CD4-positive, alpha-beta T cell (primary cell): Measurements from ENCODE around the gene TAC4. TPM values are rescaled to one million over a fixed set of nuclear protein-coding genes. Genes with fewer than 3 reads are reported as not detected.

Experiments used
- ATAC-seq: fragments of 200-7000 bp; cut with Tn5 transposase; one replicate; pipeline ENCODE4 v1.10.0; 2022; ENCODE audit warnings: mild to moderate bottlenecking; ENCODE audit not compliant: poor library complexity
- CTCF ChIA-PET: fragments of 350-600 bp; sonication (Branson Sonifier 250); formaldehyde crosslinking; loops from one replicate; lab custom pipeline; 2021; ENCODE audit warnings: antibody characterized with exemption, inconsistent platforms; lab: Charles Lee
- POLR2A ChIA-PET: fragments of 350-600 bp; sonication (Branson Sonifier 250); formaldehyde crosslinking; loops from one replicate; lab custom pipeline; 2021; ENCODE audit warnings: antibody characterized with exemption, inconsistent platforms; lab: Charles Lee
- DNase-seq, 14 experiments: peaks; one replicate each; pipeline ENCODE4 v3.0.0-alpha.2; 2013 to 2020; ENCODE audit warnings: mixed read lengths in 2 of 14
- H3K27ac ChIP-seq, 2 donors: one replicate each; pipeline versions ENCODE4 v1.5.1 to v1.7.0; 2013; ENCODE audit warnings: low read length in 2 of 2, low read depth in 1 of 2, mild to moderate bottlenecking in 1 of 2
- H3K27me3 ChIP-seq, 2 experiments: 1 replicate in 1 of 2; 2 replicates in 1 of 2; pipeline versions ENCODE4 v1.6.1 to v1.7.0; 2013; ENCODE audit warnings: low read length in 2 of 2, control low read depth in 1 of 2, mild to moderate bottlenecking in 1 of 2, moderate library complexity in 1 of 2; ENCODE audit not compliant: insufficient read depth in 2 of 2, control insufficient read depth in 1 of 2
- H3K36me3 ChIP-seq: one replicate; pipeline ENCODE4 v1.6.1; 2013; ENCODE audit warnings: low read length, control low read depth; ENCODE audit not compliant: insufficient read depth
- H3K4me1 ChIP-seq: one replicate; pipeline ENCODE4 v1.6.1; 2013; ENCODE audit warnings: low read length, control low read depth; ENCODE audit not compliant: insufficient read depth
- H3K4me3 ChIP-seq: one replicate; pipeline ENCODE4 v1.5.1; 2013; ENCODE audit warnings: mild to moderate bottlenecking, low read length, moderate library complexity
- H3K9me3 ChIP-seq, 2 experiments: 1 replicate in 1 of 2; 2 replicates in 1 of 2; pipeline versions ENCODE4 v1.6.1 to v1.7.0; 2013; ENCODE audit warnings: low read length in 2 of 2, mild to moderate bottlenecking in 2 of 2, control low read depth in 1 of 2, moderate library complexity in 1 of 2; ENCODE audit not compliant: control insufficient read depth in 1 of 2, insufficient read depth in 1 of 2
- H3K27ac Mint-ChIP-seq: one replicate; pipeline ENCODE4 v1.8.0; 2020; ENCODE audit warnings: mixed read lengths
- H3K27me3 Mint-ChIP-seq: one replicate; pipeline ENCODE4 v1.8.0; 2021; ENCODE audit warnings: mixed read lengths
- H3K36me3 Mint-ChIP-seq: one replicate; pipeline ENCODE4 v1.8.0; 2021; ENCODE audit warnings: low read depth, mixed read lengths
- H3K4me1 Mint-ChIP-seq: one replicate; pipeline ENCODE4 v1.8.0; 2021; ENCODE audit warnings: low read depth, mixed read lengths
- H3K4me3 Mint-ChIP-seq: one replicate; pipeline ENCODE4 v1.8.0; 2020; ENCODE audit warnings: mild to moderate bottlenecking, mixed read lengths
- H3K9me3 Mint-ChIP-seq: one replicate; pipeline ENCODE4 v1.8.0; 2020; ENCODE audit warnings: mixed read lengths
- CTCF ChIP-seq: fragments of 200-600 bp; IDR thresholded peaks from one replicate; pipeline ENCODE4 v1.8.0; 2022; ENCODE audit warnings: antibody characterized with exemption, mild to moderate bottlenecking
- intact Hi-C, 2 experiments: fragments of 100-400 bp; cut with DNase I in 1 of 2; cut with micrococcal nuclease in 1 of 2; formaldehyde crosslinking; loops; one replicate each; pipeline versions ENCODE4 v1.15.1 to v1.9.0; 2023 to 2025; cut with DNase I, micrococcal nuclease
- total RNA-seq, 174 experiments: library from RNA in 2 of 174; stranded (reverse) in 2 of 174; gene quantifications; one replicate each; pipeline ENCODE4 v1.2.3 and lab custom pipeline; 2021 to 2026

TAC4 gene
- total RNA-seq, 2 experiments from 2014 or later, result not detected

- H3K27ac Mint-ChIP-seq, result no peak overlapping the region
- peaks cover 94% of the 10 kb centered on the region for H3K36me3 Mint-ChIP-seq
- no peak overlapping the region for H3K4me3 ChIP-seq
- no peaks in the 10 kb centered on the region for H3K9me3 Mint-ChIP-seq
- no peaks in the 10 kb centered on the region for H3K9me3 ChIP-seq
- H3K27me3 Mint-ChIP-seq, result no peaks in the 10 kb centered on the region
- no peaks in the 10 kb centered on the region for H3K27me3 ChIP-seq
- TF ChIP-seq CTCF, result no peak
- peaks cover 22% of the 10 kb centered on the region for H3K4me1 ChIP-seq
- DNase-seq, result no peak
- ATAC-seq, result no peak
- ChIA-PET CTCF (interaction anchor here (0.8 to 1.0 kb wide), 2 partner anchors 10 to 12 kb away, joined by 3 to 4 read pairs; no protein-coding TSS in a partner anchor), POLR2A (interaction anchor here (0.8 to 2.0 kb wide), 6 partner anchors 10 to 61 kb away, joined by 3 to 9 read pairs (median 6); partner anchors contain the start of genes FAM117A and KAT7)
- H3K4me1 Mint-ChIP-seq, result peaks cover 59% of the 10 kb centered on the region
- H3K27ac ChIP-seq, result no peak overlapping the region
- intact Hi-C loops, result no loop called here
- no peak overlapping the region for H3K4me3 Mint-ChIP-seq
- H3K36me3 ChIP-seq, result peaks cover 79% of the 10 kb centered on the region
These were observed 49.7 kb downstream of the TAC4 start for GRCh38 chr17:49798182-49798581.

DNA sequence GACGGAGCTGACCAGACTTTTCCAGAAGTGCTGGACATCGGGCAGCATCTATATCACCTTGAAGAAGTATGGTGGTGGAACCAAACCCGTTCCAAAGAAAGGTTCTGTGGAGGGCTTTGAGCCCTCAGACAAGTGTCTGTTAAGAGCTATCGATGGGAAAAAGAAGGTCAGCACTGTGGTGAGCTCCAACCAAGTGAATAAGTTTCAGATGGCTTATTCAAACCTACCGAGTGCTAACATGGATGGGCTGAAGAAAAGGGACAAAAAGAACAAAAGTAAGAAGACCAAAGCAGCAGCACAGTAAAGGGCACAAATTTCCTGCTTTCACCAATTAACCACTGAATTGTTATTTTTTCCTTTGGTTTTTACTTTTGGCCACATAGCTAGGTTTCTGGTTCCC, 52.5 kb downstream of the TAC4 start:
- Histone ChIP-seq H3K4me1 (peaks cover 29% of the 10 kb centered on the region), H3K36me3 (peaks cover 84% of the 10 kb centered on the region), H3K4me3 (no peak overlapping the region), H3K27me3 (no peaks in the 10 kb centered on the region), H3K27ac (no peak overlapping the region), H3K9me3 (no peaks in the 10 kb centered on the region)
- Mint-ChIP-seq H3K4me1 (peaks cover 76% of the 10 kb centered on the region), H3K27me3 (no peaks in the 10 kb centered on the region), H3K4me3 (no peak overlapping the region), H3K9me3 (no peaks in the 10 kb centered on the region), H3K36me3 (peaks cover 97% of the 10 kb centered on the region), H3K27ac (peak overlapping the region; percentile 49)
- ChIA-PET CTCF (interaction anchor here (1.0 to 1.7 kb wide), 3 partner anchors 8 to 88 kb away, joined by 3 read pairs; partner anchors contain the start of gene SLC35B1), POLR2A (interaction anchor here (1.0 to 1.7 kb wide), 3 partner anchors 23 to 86 kb away, joined by 3 to 6 read pairs (median 3); no protein-coding TSS in a partner anchor)
- DNase-seq, result no peak
- no peak for ATAC-seq
- TF ChIP-seq CTCF, result no peak
- intact Hi-C loops, result no loop called here

DNA sequence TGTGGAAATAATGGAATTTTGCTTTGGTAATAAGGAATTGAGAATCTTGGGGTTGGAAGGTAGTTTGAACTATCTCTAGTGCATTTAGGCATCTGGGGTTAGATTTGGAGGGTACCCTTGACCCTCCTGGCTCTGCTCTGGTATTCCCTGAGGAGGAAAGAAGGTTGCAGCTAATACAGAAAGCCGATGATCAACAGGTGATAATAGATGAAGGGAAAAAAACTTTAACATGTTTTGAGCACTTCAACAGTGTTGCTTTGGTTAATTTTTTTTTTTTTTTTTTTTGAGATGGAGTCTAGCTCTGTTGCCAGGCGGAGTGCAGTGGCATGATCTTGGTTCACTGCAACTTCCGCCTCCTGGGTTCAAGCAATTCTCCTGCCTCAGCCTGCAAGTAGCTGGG, 54.6 kb downstream of the TAC4 start:
- Histone ChIP-seq H3K4me1 (peaks cover 41% of the 10 kb centered on the region), H3K4me3 (no peak overlapping the region), H3K27me3 (no peaks in the 10 kb centered on the region), H3K9me3 (no peaks in the 10 kb centered on the region), H3K36me3 (peaks cover 75% of the 10 kb centered on the region), H3K27ac (no peak overlapping the region)
- CTCF ChIA-PET, result interaction anchor here (2.1 kb wide), 1 partner anchor 85 kb away, joined by 5 read pairs; no protein-coding TSS in a partner anchor
- no peak for TF ChIP-seq CTCF
- intact Hi-C loops, result loop anchor here in 1 of 2 experiments (5.0 kb wide), 1 partner anchor 304 kb away; the partner anchor contains the start of gene PDK2
- Mint-ChIP-seq H3K4me1 (peaks cover 82% of the 10 kb centered on the region), H3K27me3 (no peaks in the 10 kb centered on the region), H3K9me3 (no peaks in the 10 kb centered on the region), H3K4me3 (no peak overlapping the region), H3K27ac (no peak overlapping the region), H3K36me3 (peaks cover 98% of the 10 kb centered on the region)
- POLR2A ChIA-PET, result no interaction called here
- no peak for DNase-seq
- no peak for ATAC-seq
